GM23248 (cell line): Measurements from ENCODE around the gene AKAP13. TPM values are rescaled to one million over a fixed set of nuclear protein-coding genes. Genes with fewer than 3 reads are reported as not detected.

ENCODE experiments used
- DNase-seq: peaks from one replicate; pipeline ENCODE4 v3.0.0-alpha.2; 2015
- H2AFZ ChIP-seq: fragments of 200-600 bp; sonication (generic); 2 replicates; pipeline ENCODE4 v1.6.1; 2016; ENCODE audit warnings: antibody characterized with exemption
- H3F3A ChIP-seq: fragments of 200-600 bp; sonication (generic); 2 replicates; pipeline ENCODE4 v1.6.1; 2016; ENCODE audit warnings: mild to moderate bottlenecking, antibody characterized with exemption, mixed run types; ENCODE audit not compliant: insufficient read depth
- H3K27ac ChIP-seq: fragments of 200-600 bp; sonication (generic); 2 replicates; pipeline ENCODE4 v1.5.1; 2016; ENCODE audit warnings: mild to moderate bottlenecking
- H3K27me3 ChIP-seq: fragments of 200-600 bp; sonication (generic); replicated peaks from 2 replicates; pipeline ENCODE4 v1.6.1; 2016; ENCODE audit warnings: mild to moderate bottlenecking; ENCODE audit not compliant: insufficient read depth
- H3K36me3 ChIP-seq: fragments of 200-600 bp; sonication (generic); 2 replicates; pipeline ENCODE4 v1.6.1; 2016; ENCODE audit warnings: low read depth, mild to moderate bottlenecking
- H3K4me1 ChIP-seq: fragments of 200-600 bp; sonication (generic); 2 replicates; pipeline ENCODE4 v1.6.1; 2016; ENCODE audit warnings: mild to moderate bottlenecking; ENCODE audit not compliant: insufficient read depth
- H3K4me2 ChIP-seq: fragments of 200-600 bp; sonication (generic); one replicate; pipeline ENCODE4 v1.6.1; 2016; ENCODE audit warnings: mild to moderate bottlenecking; ENCODE audit not compliant: unreplicated experiment
- H3K4me3 ChIP-seq: fragments of 200-600 bp; sonication (generic); 2 replicates; pipeline ENCODE4 v1.5.1; 2016; ENCODE audit warnings: mild to moderate bottlenecking
- H3K79me2 ChIP-seq: fragments of 200-600 bp; sonication (generic); 2 replicates; pipeline ENCODE4 v1.6.1; 2016; ENCODE audit warnings: mild to moderate bottlenecking; ENCODE audit not compliant: insufficient read depth
- H3K9ac ChIP-seq: fragments of 200-600 bp; sonication (generic); 2 replicates; pipeline ENCODE4 v1.6.1; 2016; ENCODE audit warnings: mild to moderate bottlenecking
- H3K9me2 ChIP-seq: fragments of 200-600 bp; sonication (generic); 2 replicates; pipeline ENCODE4 v1.6.1; 2016; ENCODE audit warnings: mixed run types, mild to moderate bottlenecking, moderate library complexity; ENCODE audit not compliant: insufficient read depth
- H3K9me3 ChIP-seq: fragments of 200-600 bp; sonication (generic); one replicate; pipeline ENCODE4 v1.6.1; 2017; ENCODE audit warnings: low read depth
- H4K20me1 ChIP-seq: fragments of 200-600 bp; sonication (generic); 2 replicates; pipeline ENCODE4 v1.6.0; 2016; ENCODE audit not compliant: insufficient read depth
- EZH2 ChIP-seq: fragments of 200-600 bp; sonication (generic); IDR thresholded peaks from 2 replicates; pipeline ENCODE4 v1.6.1; 2018; ENCODE audit warnings: antibody characterized with exemption, mild to moderate bottlenecking; ENCODE audit not compliant: insufficient read depth, poor library complexity, severe bottlenecking
- EZH2phosphoT487 ChIP-seq: fragments of 200-600 bp; sonication (generic); IDR thresholded peaks from 2 replicates; pipeline ENCODE4 v1.6.1; 2018; ENCODE audit warnings: antibody characterized with exemption, moderate library complexity, mild to moderate bottlenecking, low read depth; ENCODE audit not compliant: insufficient read depth
- WGBS, 2 experiments: methylation state at CpG; one replicate each; pipeline ENCODE4 v1.1.6; 2015 to 2017; ENCODE audit warnings: low lambda C conversion rate in 2 of 2, low coverage in 1 of 2; ENCODE audit errors: missing lambda C conversion rate in 2 of 2; 5-methylcytosine and 5-hydroxymethylcytosine counted together
- in situ Hi-C: fragments of 300-500 bp; cut with MboI; formaldehyde crosslinking; loops from 2 replicates; pipeline ENCODE4 v1.15.0; 2020
- polyA plus RNA-seq: library from polyadenylated mRNA; unstranded; fragments of >200 nt; fragmentation: Nextera tagmentation; extraction: Ambion mirVana; gene quantifications from 2 replicates; pipeline ENCODE4 v1.2.1, GENCODE V29; 2016
- total RNA-seq: library from RNA; depleted of rRNA; stranded (reverse); fragments of >200 nt; shearing (Covaris generic); gene quantifications from 2 replicates; pipeline ENCODE4 v1.2.3, GENCODE V29; 2014

Gene AKAP13
- total and polyA plus RNA-seq, 2 experiments from 2014 or later, result 26.5 to 27.7 TPM

DNA sequence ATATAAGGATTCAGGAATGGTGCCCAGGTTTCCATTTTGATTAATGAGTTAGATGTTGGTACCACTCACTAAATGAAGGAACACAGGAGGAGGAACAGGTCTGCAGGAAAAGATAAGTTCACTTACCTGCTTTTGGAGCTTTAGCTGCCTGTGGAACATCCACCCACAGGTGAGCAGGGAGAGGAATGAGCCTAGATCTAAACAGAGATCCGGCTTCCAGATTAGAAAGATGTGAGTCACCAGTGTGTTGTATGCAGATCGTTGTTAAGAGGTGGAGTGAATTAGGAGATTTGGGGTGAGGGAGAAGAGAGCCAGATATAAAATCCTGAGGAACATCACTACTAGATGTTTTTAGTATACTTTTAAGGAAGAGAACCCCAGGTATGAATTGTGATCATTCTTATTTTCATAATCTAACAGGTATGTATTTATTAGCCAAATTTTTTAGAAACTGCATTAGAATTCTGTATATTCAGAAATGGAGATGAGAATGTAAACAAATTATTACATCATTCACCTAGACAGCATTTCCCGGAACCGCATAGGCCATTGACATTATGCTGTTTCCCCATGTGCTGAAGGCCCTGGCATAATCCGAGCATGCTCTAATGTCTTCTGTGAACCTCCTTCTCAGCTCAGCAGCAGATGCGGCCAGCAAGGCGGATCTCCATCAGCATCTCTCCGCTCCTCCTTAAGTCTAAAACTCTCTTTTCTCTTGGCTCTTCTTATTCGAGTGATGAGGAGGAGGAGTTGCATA is 296.1 kb downstream of the AKAP13 start:
- Histone ChIP-seq H3K4me3 (no peak overlapping the region), H3K4me1 (peaks cover 22% of the 10 kb centered on the region), H2AFZ (no peak overlapping the region), H3K4me2 (no peak overlapping the region), H3K27ac (no peak overlapping the region), H3F3A (peaks cover 14% of the 10 kb centered on the region; the same call in 1 of the 2 replicates), H3K9me2 (no peaks in the 10 kb centered on the region), H3K36me3 (peaks cover 3% of the 10 kb centered on the region; the same call in 1 of the 2 replicates), H4K20me1 (no peaks in the 10 kb centered on the region), H3K9ac (no peak overlapping the region), H3K9me3 (no peaks in the 10 kb centered on the region), H3K27me3 (no peaks in the 10 kb centered on the region), H3K79me2 (peaks cover 40% of the 10 kb centered on the region)
- WGBS, 2 experiments, result 85 to 87% methylated on average over 9 of the region's 9 CpGs
- in situ Hi-C loops, result no loop called here
- TF ChIP-seq EZH2 (no peak), EZH2phosphoT487 (no peak)
- no peak for DNase-seq

DNA sequence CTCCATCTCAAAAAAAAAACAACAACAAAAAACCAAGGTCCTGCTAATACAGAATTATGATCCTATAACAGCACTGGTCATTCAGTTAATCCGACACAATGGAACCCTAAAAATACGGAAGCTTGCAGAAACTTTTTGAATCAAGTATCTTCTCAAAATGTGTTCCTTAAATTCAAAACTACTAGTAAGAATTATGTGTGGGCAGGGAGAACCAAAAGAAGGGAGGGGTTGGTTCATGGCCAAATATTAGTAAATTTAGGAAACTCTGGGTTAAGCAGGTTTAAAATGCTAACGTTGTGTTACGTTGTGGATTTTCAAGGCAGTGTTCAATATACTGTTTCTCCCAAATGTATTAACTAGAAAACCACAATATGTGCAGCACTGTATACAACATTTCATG is 298.8 kb downstream of the AKAP13 start:
- H3K9me2 ChIP-seq, result no peaks in the 10 kb centered on the region
- H3K79me2 ChIP-seq, result peaks cover 31% of the 10 kb centered on the region
- in situ Hi-C loops, result no loop called here
- H4K20me1 ChIP-seq, result no peaks in the 10 kb centered on the region
- H2AFZ ChIP-seq, result no peak overlapping the region
- no peaks in the 10 kb centered on the region for H3K9me3 ChIP-seq
- no peaks in the 10 kb centered on the region; the same call in 1 of the 2 replicates for H3F3A ChIP-seq
- no peak overlapping the region for H3K4me2 ChIP-seq
- no peak for TF ChIP-seq EZH2phosphoT487
- TF ChIP-seq EZH2, result no peak
- no peak overlapping the region for H3K4me3 ChIP-seq
- H3K27ac ChIP-seq, result no peak overlapping the region
- no peak overlapping the region for H3K9ac ChIP-seq
- 72 to 82% methylated on average over 4 of the region's 4 CpGs for WGBS, 2 experiments
- DNase-seq, result no peak
- H3K36me3 ChIP-seq, result peaks cover 10% of the 10 kb centered on the region
- no peaks in the 10 kb centered on the region for H3K27me3 ChIP-seq
- no peaks in the 10 kb centered on the region for H3K4me1 ChIP-seq

DNA sequence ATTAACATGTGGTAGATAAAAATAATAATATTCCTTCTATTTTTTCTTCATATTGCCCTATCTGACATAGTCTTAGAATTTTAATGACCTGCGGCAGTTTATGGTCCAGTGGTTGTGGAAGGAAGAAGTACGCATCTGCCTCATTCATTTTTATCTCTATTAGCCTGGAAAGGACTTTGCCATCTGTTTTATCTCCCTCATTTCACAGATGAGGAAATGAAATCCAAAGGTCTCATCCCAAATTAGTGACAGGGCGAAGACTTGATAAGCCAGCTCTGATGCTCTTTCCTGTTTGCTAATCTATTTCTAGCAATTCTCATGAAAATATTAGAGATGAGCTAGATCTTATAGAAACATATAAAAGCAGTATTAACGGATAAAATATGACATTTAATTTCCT is 301.0 kb downstream of the AKAP13 start:
- DNase-seq, result no peak
- no peak overlapping the region for H3K9ac ChIP-seq
- no peak overlapping the region for H2AFZ ChIP-seq
- H3K4me2 ChIP-seq, result no peak overlapping the region
- H3K4me1 ChIP-seq, result no peaks in the 10 kb centered on the region
- H4K20me1 ChIP-seq, result no peaks in the 10 kb centered on the region
- H3K27ac ChIP-seq, result no peak overlapping the region
- in situ Hi-C loops, result no loop called here
- H3K36me3 ChIP-seq, result peaks cover 7% of the 10 kb centered on the region
- whole genome bisulfite sequencing, 2 experiments, result 92% methylated on average over 4 of the region's 4 CpGs
- 0 out of 2 replicates have a peak, but pooled peaks cover 14% of the 10 kb centered on the region for H3K79me2 ChIP-seq
- no peak overlapping the region for H3K4me3 ChIP-seq
- TF ChIP-seq EZH2, result no peak
- no peak for TF ChIP-seq EZH2phosphoT487
- no peaks in the 10 kb centered on the region; the same call in 1 of the 2 replicates for H3F3A ChIP-seq
- no peaks in the 10 kb centered on the region for H3K9me3 ChIP-seq
- H3K9me2 ChIP-seq, result no peaks in the 10 kb centered on the region
- no peaks in the 10 kb centered on the region for H3K27me3 ChIP-seq

DNA sequence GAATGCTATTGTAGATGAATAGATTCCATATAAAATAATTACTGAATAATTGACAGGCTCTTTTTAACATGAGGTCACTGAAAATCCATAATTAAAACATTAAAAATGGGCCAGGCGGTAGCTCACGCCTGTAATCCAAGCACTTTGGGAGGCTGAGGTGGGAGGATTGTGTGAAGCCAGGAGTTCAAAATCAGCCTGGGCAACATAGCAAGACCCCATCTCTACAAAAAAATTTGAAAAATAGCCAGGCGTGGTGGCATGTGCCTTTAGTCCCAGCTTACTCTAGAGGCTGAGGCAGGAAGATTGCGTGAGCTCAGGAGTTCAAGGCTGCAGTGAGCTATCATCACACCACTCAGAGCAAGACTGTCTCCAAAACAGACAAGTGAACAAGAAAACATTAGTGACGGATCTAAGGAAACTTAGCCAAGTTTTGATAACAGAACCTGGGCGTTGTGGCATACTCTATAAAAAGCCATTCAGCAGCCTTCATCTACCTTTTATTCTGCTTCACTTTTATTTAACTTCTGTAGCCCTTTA is 303.8 kb downstream of the AKAP13 start:
- H3F3A ChIP-seq, result peaks cover 11% of the 10 kb centered on the region
- H3K9me3 ChIP-seq, result no peaks in the 10 kb centered on the region
- no peak overlapping the region for H3K27ac ChIP-seq
- H3K4me2 ChIP-seq, result no peak overlapping the region
- no peaks in the 10 kb centered on the region for H4K20me1 ChIP-seq
- H3K36me3 ChIP-seq, result peaks cover 12% of the 10 kb centered on the region
- TF ChIP-seq EZH2phosphoT487 (no peak), EZH2 (no peak)
- peaks cover 6% of the 10 kb centered on the region for H3K4me1 ChIP-seq
- H2AFZ ChIP-seq, result no peak overlapping the region
- H3K9ac ChIP-seq, result no peak overlapping the region
- H3K27me3 ChIP-seq, result no peaks in the 10 kb centered on the region
- H3K4me3 ChIP-seq, result no peak overlapping the region
- in situ Hi-C loops, result no loop called here
- no peaks in the 10 kb centered on the region for H3K9me2 ChIP-seq
- H3K79me2 ChIP-seq, result 0 out of 2 replicates have a peak, but pooled peaks cover 5% of the 10 kb centered on the region
- 87 to 92% methylated on average over 6 of the region's 6 CpGs for WGBS, 2 experiments
- DNase-seq, result no peak
